H9 (cell line): ENCODE measurements around the gene MSI2. TPM values are rescaled to one million over a fixed set of nuclear protein-coding genes. Genes with fewer than 3 reads are reported as not detected.

Experiments used
- DNase-seq: peaks from one replicate; pipeline ENCODE4 v3.0.0-alpha.2; 2017
- H2AFZ ChIP-seq: one replicate; pipeline ENCODE4 v1.6.1; 2013; ENCODE audit warnings: mild to moderate bottlenecking, low read length, control low read depth, moderate library complexity
- H2AK5ac ChIP-seq: 2 replicates; pipeline ENCODE4 v1.6.1; 2013; ENCODE audit warnings: low read length, control low read depth, mixed read lengths; ENCODE audit not compliant: insufficient read length
- H2BK120ac ChIP-seq: one replicate; pipeline ENCODE4 v1.6.1; 2013; ENCODE audit warnings: low read depth, mild to moderate bottlenecking, low read length, control low read depth, inconsistent platforms; ENCODE audit not compliant: poor library complexity, severe bottlenecking
- H2BK12ac ChIP-seq: 2 replicates; pipeline ENCODE4 v1.6.1; 2013; ENCODE audit warnings: low read length, control low read depth, mixed read lengths, low read depth; ENCODE audit not compliant: insufficient read length
- H2BK15ac ChIP-seq: 2 replicates; pipeline ENCODE4 v1.6.1; 2013; ENCODE audit warnings: low read depth, low read length, control low read depth
- H2BK20ac ChIP-seq: one replicate; pipeline ENCODE4 v1.6.1; 2013; ENCODE audit warnings: low read depth, mild to moderate bottlenecking, low read length, control low read depth, inconsistent platforms; ENCODE audit not compliant: poor library complexity, severe bottlenecking
- H2BK5ac ChIP-seq: 2 replicates; pipeline ENCODE4 v1.6.1; 2013; ENCODE audit warnings: low read length, control low read depth, mixed read lengths; ENCODE audit not compliant: insufficient read length
- H3K14ac ChIP-seq: 2 replicates; pipeline ENCODE4 v1.6.1; 2013; ENCODE audit warnings: low read length, control low read depth; ENCODE audit not compliant: insufficient read depth
- H3K18ac ChIP-seq: 2 replicates; pipeline ENCODE4 v1.6.1; 2013; ENCODE audit warnings: low read depth, mild to moderate bottlenecking, mixed read lengths, low read length, control low read depth; ENCODE audit not compliant: insufficient read length
- H3K23ac ChIP-seq: 2 replicates; pipeline ENCODE4 v1.6.1; 2013; ENCODE audit warnings: low read length, control low read depth, mixed read lengths, low read depth; ENCODE audit not compliant: insufficient read length
- H3K23me2 ChIP-seq: 2 replicates; pipeline ENCODE4 v1.6.1; 2013; ENCODE audit warnings: low read depth, mild to moderate bottlenecking, mixed read lengths, low read length, control low read depth; ENCODE audit not compliant: insufficient read length, poor library complexity, severe bottlenecking
- H3K27ac ChIP-seq: 2 replicates; pipeline ENCODE4 v1.5.1; 2013; ENCODE audit warnings: low read length, control low read depth, mixed read lengths, low read depth; ENCODE audit not compliant: insufficient read length
- H3K27me3 ChIP-seq: 2 replicates; pipeline ENCODE4 v1.6.1; 2013; ENCODE audit warnings: low read length, control low read depth, inconsistent platforms; ENCODE audit not compliant: insufficient read depth
- H3K4ac ChIP-seq: 2 replicates; pipeline ENCODE4 v1.6.1; 2013; ENCODE audit warnings: low read depth, mild to moderate bottlenecking, control low read depth, inconsistent platforms, low read length, moderate library complexity
- H3K4me1 ChIP-seq: 2 replicates; pipeline ENCODE4 v1.6.1; 2013; ENCODE audit warnings: low read length, control low read depth, inconsistent platforms; ENCODE audit not compliant: insufficient read depth
- H3K4me2 ChIP-seq: 2 replicates; pipeline ENCODE4 v1.6.1; 2013; ENCODE audit warnings: low read length, control low read depth, mixed read lengths; ENCODE audit not compliant: insufficient read length, insufficient read depth
- H3K56ac ChIP-seq: 2 replicates; pipeline ENCODE4 v1.6.1; 2013; ENCODE audit warnings: low read depth, mild to moderate bottlenecking, mixed read lengths, low read length, control low read depth; ENCODE audit not compliant: insufficient read length
- H3K79me1 ChIP-seq: 2 replicates; pipeline ENCODE4 v1.6.1; 2013; ENCODE audit warnings: low read depth, mild to moderate bottlenecking, moderate library complexity, low read length, control low read depth, inconsistent platforms; ENCODE audit not compliant: insufficient read depth, poor library complexity, severe bottlenecking
- H3K79me2 ChIP-seq: 2 replicates; pipeline ENCODE4 v1.6.1; 2013; ENCODE audit warnings: low read length, control low read depth, inconsistent platforms; ENCODE audit not compliant: insufficient read depth
- H3K9ac ChIP-seq: 2 replicates; pipeline ENCODE4 v1.6.1; 2013; ENCODE audit warnings: low read length, control low read depth, mixed read lengths; ENCODE audit not compliant: insufficient read length; ENCODE audit errors: extremely low read depth
- H3K9me3 ChIP-seq: one replicate; pipeline ENCODE4 v1.6.1; 2013; ENCODE audit warnings: low read depth, low read length, inconsistent platforms; ENCODE audit not compliant: control insufficient read depth
- H3T11ph ChIP-seq: one replicate; pipeline ENCODE4 v1.6.1; 2013; ENCODE audit warnings: mild to moderate bottlenecking, low read length, control low read depth, inconsistent platforms
- H4K20me1 ChIP-seq: one replicate; pipeline ENCODE4 v1.6.1; 2013; ENCODE audit not compliant: control insufficient read depth, insufficient read length, insufficient read depth
- H4K5ac ChIP-seq: 2 replicates; pipeline ENCODE4 v1.6.1; 2013; ENCODE audit warnings: low read depth, mild to moderate bottlenecking, mixed read lengths, low read length, control low read depth; ENCODE audit not compliant: insufficient read length
- H4K8ac ChIP-seq: replicated peaks from 2 replicates; pipeline ENCODE4 v1.6.1; 2013; ENCODE audit warnings: low read length, control low read depth, mixed read lengths, low read depth; ENCODE audit not compliant: insufficient read length
- H4K91ac ChIP-seq: 2 replicates; pipeline ENCODE4 v1.6.1; 2013; ENCODE audit warnings: low read depth, mild to moderate bottlenecking, moderate library complexity, mixed read lengths, low read length, control low read depth; ENCODE audit not compliant: insufficient read length
- H3K27ac Mint-ChIP-seq, 3 experiments: 2 replicates in 2 of 3; 3 replicates in 1 of 3; pipeline ENCODE4 v1.8.0; 2020 to 2021; ENCODE audit warnings: mixed read lengths in 3 of 3, mild to moderate bottlenecking in 1 of 3, moderate library complexity in 1 of 3
- H3K27me3 Mint-ChIP-seq: 2 replicates; pipeline ENCODE4 v1.8.0; 2021; ENCODE audit warnings: low read depth, mild to moderate bottlenecking, moderate library complexity, mixed read lengths
- H3K36me3 Mint-ChIP-seq, 3 experiments: 2 replicates in 2 of 3; 3 replicates in 1 of 3; pipeline ENCODE4 v1.8.0; 2020 to 2021; ENCODE audit warnings: low read depth in 3 of 3, mixed read lengths in 3 of 3; ENCODE audit not compliant: insufficient read depth in 1 of 3
- H3K4me1 Mint-ChIP-seq, 2 experiments: 2 replicates each; pipeline ENCODE4 v1.8.0; 2020; ENCODE audit warnings: mixed read lengths in 2 of 2
- H3K4me3 Mint-ChIP-seq, 2 experiments: 2 replicates in 1 of 2; 3 replicates in 1 of 2; pipeline ENCODE4 v1.8.0; 2020 to 2021; ENCODE audit warnings: mild to moderate bottlenecking in 2 of 2, mixed read lengths in 2 of 2, moderate library complexity in 1 of 2
- H3K9me3 Mint-ChIP-seq, 2 experiments: 2 replicates in 1 of 2; 3 replicates in 1 of 2; pipeline ENCODE4 v1.8.0; 2020; ENCODE audit warnings: mild to moderate bottlenecking in 2 of 2, mixed read lengths in 2 of 2, moderate library complexity in 1 of 2
- WGBS: extraction: QIAGEN DNeasy Blood & Tissue Kit; methylation state at CpG from one replicate; pipeline ENCODE4 v1.1.7; 2013; ENCODE audit warnings: missing lambda C conversion rate, low lambda C conversion rate, mixed read lengths; ENCODE audit not compliant: insufficient read length; ENCODE audit errors: extremely low coverage; 5-methylcytosine and 5-hydroxymethylcytosine counted together
- total RNA-seq: library from RNA; stranded (reverse); gene quantifications from 2 replicates; pipeline ENCODE4 v1.2.1, GENCODE V29; 2021
- TF ChIP-seq, protein P1 (sequence below): fragments of 200-600 bp; sonication (generic); conservative IDR thresholded peaks from 3 replicates; pipeline ENCODE4 v1.8.0; 2021; ENCODE audit warnings: antibody characterized with exemption, mild to moderate bottlenecking

Gene MSI2
- total RNA-seq, 1 experiment from 2014 or later, result 98.5 TPM

DNA sequence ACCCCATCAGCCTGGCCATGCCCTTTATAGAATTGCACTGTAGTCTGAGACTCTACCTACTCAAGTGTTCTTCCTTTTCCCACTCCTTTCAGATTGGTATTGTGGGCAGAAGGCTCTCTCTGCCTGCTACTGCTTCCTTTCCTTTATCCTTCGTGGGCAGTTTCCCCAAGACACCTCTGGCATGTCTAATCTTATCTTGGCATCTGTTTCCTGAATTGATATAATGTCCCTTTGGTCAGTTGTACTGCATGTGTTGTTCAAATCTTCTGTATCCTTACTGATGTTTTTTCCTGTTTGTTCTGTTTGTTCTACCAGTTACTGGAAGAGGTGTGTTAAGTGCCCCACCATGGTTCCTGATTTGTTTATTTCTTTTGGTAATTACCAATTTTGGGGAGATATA lies 29.5 kb upstream of the MSI2 start:
- no peak overlapping the region for H2BK15ac ChIP-seq
- H3K18ac ChIP-seq, result no peak overlapping the region
- no peak overlapping the region for H3T11ph ChIP-seq
- H4K20me1 ChIP-seq, result no peaks in the 10 kb centered on the region
- no peak overlapping the region for H2BK12ac ChIP-seq
- no peak overlapping the region for H3K9ac ChIP-seq
- no peak overlapping the region for H2AK5ac ChIP-seq
- no peak for DNase-seq
- Mint-ChIP-seq H3K27me3 (peaks cover 4% of the 10 kb centered on the region; the same call in 1 of the 2 replicates), H3K9me3 (peaks cover 5 to 13% of the 10 kb centered on the region in 2 experiments), H3K4me1 (no peaks in the 10 kb centered on the region), H3K27ac (no peak overlapping the region), H3K4me3 (no peak overlapping the region), H3K36me3 (peaks cover 0 to 5% (median 3%) of the 10 kb centered on the region in 3 experiments; a peak in 6 of 7 replicates)
- no peak overlapping the region for H2BK5ac ChIP-seq
- H3K27ac ChIP-seq, result no peak overlapping the region
- H4K91ac ChIP-seq, result no peak overlapping the region
- no peaks in the 10 kb centered on the region for H3K27me3 ChIP-seq
- H3K4me1 ChIP-seq, result no peaks in the 10 kb centered on the region
- no peak overlapping the region for H3K4me2 ChIP-seq
- WGBS, result no CpG with 5 or more reads among the region's 1 CpG
- H3K23me2 ChIP-seq, result no peaks in the 10 kb centered on the region
- no peak overlapping the region for H3K56ac ChIP-seq
- H4K8ac ChIP-seq, result no peak overlapping the region
- H3K4ac ChIP-seq, result no peak overlapping the region
- no peaks in the 10 kb centered on the region for H3K79me2 ChIP-seq
- no peak overlapping the region for H4K5ac ChIP-seq
- no peak overlapping the region for H2BK20ac ChIP-seq
- H2AFZ ChIP-seq, result no peak overlapping the region
- H3K14ac ChIP-seq, result no peak overlapping the region
- H3K79me1 ChIP-seq, result no peaks in the 10 kb centered on the region
- H3K23ac ChIP-seq, result no peak overlapping the region
- TF ChIP-seq, protein P1, sequence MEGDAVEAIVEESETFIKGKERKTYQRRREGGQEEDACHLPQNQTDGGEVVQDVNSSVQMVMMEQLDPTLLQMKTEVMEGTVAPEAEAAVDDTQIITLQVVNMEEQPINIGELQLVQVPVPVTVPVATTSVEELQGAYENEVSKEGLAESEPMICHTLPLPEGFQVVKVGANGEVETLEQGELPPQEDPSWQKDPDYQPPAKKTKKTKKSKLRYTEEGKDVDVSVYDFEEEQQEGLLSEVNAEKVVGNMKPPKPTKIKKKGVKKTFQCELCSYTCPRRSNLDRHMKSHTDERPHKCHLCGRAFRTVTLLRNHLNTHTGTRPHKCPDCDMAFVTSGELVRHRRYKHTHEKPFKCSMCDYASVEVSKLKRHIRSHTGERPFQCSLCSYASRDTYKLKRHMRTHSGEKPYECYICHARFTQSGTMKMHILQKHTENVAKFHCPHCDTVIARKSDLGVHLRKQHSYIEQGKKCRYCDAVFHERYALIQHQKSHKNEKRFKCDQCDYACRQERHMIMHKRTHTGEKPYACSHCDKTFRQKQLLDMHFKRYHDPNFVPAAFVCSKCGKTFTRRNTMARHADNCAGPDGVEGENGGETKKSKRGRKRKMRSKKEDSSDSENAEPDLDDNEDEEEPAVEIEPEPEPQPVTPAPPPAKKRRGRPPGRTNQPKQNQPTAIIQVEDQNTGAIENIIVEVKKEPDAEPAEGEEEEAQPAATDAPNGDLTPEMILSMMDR, result no peak
- H3K9me3 ChIP-seq, result no peaks in the 10 kb centered on the region
- no peak overlapping the region for H2BK120ac ChIP-seq
